HepG2 (cell line): ENCODE data around the gene ARHGAP4. TPM values are rescaled to one million over a fixed set of nuclear protein-coding genes. Genes with fewer than 3 reads are reported as not detected.

ENCODE experiments used
- ATAC-seq: fragments of 200-7000 bp; cut with Tn5 transposase; 3 replicates; pipeline ENCODE4 v1.9.1; 2020; ENCODE audit warnings: mild to moderate bottlenecking, moderate library complexity
- BruUV-seq: library from RNA; stranded (reverse); fragments of 400-500 nt; replicated peaks from 2 replicates; lab custom pipeline; 2021; lab: Mats Ljungman, UMichigan
- CTCF ChIA-PET: fragments of 300-600 bp; formaldehyde crosslinking; extraction: SDS; loops from one replicate; lab custom pipeline; 2021; ENCODE audit warnings: low total read pairs, inconsistent platforms, low intra/inter-chr PET ratio; lab: Yijun Ruan, JAX
- POLR2A ChIA-PET: fragments of 350-600 bp; sonication (Branson Sonifier 250); formaldehyde crosslinking; loops from one replicate; lab custom pipeline; 2020; ENCODE audit warnings: antibody characterized with exemption, inconsistent platforms; lab: Yijun Ruan, JAX
- DNase-seq: peaks from one replicate; pipeline ENCODE4 v3.0.0-alpha.2; 2015; ENCODE audit warnings: low spot score
- FAIRE-seq: peaks from 3 replicates; lab custom pipeline; 2011; peaks lifted over from hg19 to GRCh38; lab: Jason Lieb, UNC
- H2AFZ ChIP-seq: one replicate; pipeline ENCODE4 v1.6.1; 2011; ENCODE audit warnings: low read length, inconsistent platforms
- H3K27ac ChIP-seq: fragments of 300-600 bp; 3 replicates; pipeline ENCODE4 v1.8.0; 2011; ENCODE audit warnings: mixed run types, mild to moderate bottlenecking, mixed read lengths, low read length, inconsistent platforms; ENCODE audit not compliant: insufficient read depth; ENCODE audit errors: extremely low read length
- H3K27me3 ChIP-seq, 2 experiments: fragments of 200-600 bp in 1 of 2; 2 replicates in 1 of 2; 3 replicates in 1 of 2; pipeline versions ENCODE4 v1.6.0 to v1.8.0; 2011; ENCODE audit warnings: low read length in 2 of 2, mild to moderate bottlenecking in 2 of 2, moderate library complexity in 2 of 2, inconsistent platforms in 1 of 2; ENCODE audit not compliant: insufficient read depth in 2 of 2, control insufficient read depth in 1 of 2
- H3K36me3 ChIP-seq, 2 experiments: fragments of 200-600 bp in 1 of 2; replicated peaks in 1 of 2; 2 replicates in 1 of 2; 3 replicates in 1 of 2; pipeline versions ENCODE4 v1.5.1 to v1.8.0; 2011; ENCODE audit warnings: low read length in 2 of 2, inconsistent platforms in 1 of 2; ENCODE audit not compliant: insufficient read depth in 2 of 2, control insufficient read depth in 1 of 2
- H3K4me1 ChIP-seq: 2 replicates; pipeline ENCODE4 v1.5.1; 2012; ENCODE audit warnings: low read length, inconsistent platforms; ENCODE audit not compliant: insufficient read depth
- H3K4me2 ChIP-seq: 2 replicates; pipeline ENCODE4 v1.6.0; 2011; ENCODE audit warnings: low read depth, low read length, inconsistent platforms
- H3K4me3 ChIP-seq, 3 experiments: fragments of 200-600 bp in 1 of 3; sonication (generic), shearing (Covaris generic) in 1 of 3; replicated peaks in 1 of 3; 2 replicates each; pipeline ENCODE4 v1.5.1; 2011 to 2016; ENCODE audit warnings: low read length in 3 of 3, inconsistent platforms in 2 of 3, low read depth in 2 of 3, mild to moderate bottlenecking in 2 of 3, control low read depth in 1 of 3, mixed read lengths in 1 of 3; ENCODE audit not compliant: insufficient read depth in 1 of 3
- H3K79me2 ChIP-seq: one replicate; pipeline ENCODE4 v1.6.1; 2011; ENCODE audit warnings: low read length, inconsistent platforms; ENCODE audit not compliant: insufficient read depth
- H3K9ac ChIP-seq: 2 replicates; pipeline ENCODE4 v1.6.0; 2011; ENCODE audit warnings: mild to moderate bottlenecking, low read depth, low read length, inconsistent platforms; ENCODE audit not compliant: insufficient read depth
- H3K9me3 ChIP-seq: 2 replicates; pipeline ENCODE4 v1.5.1; 2012; ENCODE audit warnings: mild to moderate bottlenecking, low read length
- H4K20me1 ChIP-seq: 2 replicates; pipeline ENCODE4 v1.6.0; 2011; ENCODE audit warnings: inconsistent platforms, mild to moderate bottlenecking, low read length, moderate library complexity; ENCODE audit not compliant: insufficient read depth
- CCAR2 ChIP-seq: fragments of 200-400 bp; formaldehyde crosslinking; optimal IDR thresholded peaks from 2 replicates; pipeline ENCODE3; 2018; ENCODE audit warnings: low read depth, mild to moderate bottlenecking, low read length, moderate library complexity
- DMAP1 ChIP-seq: IDR thresholded peaks from 2 replicates; pipeline ENCODE4 v1.6.1; 2016
- GPN1 ChIP-seq: sonication (generic); formaldehyde crosslinking; IDR thresholded peaks from 2 replicates; pipeline ENCODE4 v1.5.1; 2020; ENCODE audit warnings: missing genetic modification reagents, borderline replicate concordance
- HNRNPK ChIP-seq: fragments of 200-400 bp; formaldehyde crosslinking; IDR thresholded peaks from 2 replicates; pipeline ENCODE4 v1.6.1; 2018; ENCODE audit warnings: low read length, low read depth, moderate library complexity, mild to moderate bottlenecking; ENCODE audit not compliant: poor library complexity, severe bottlenecking
- IKZF1 ChIP-seq: fragments of 450-650 bp; IDR thresholded peaks from 2 replicates; pipeline ENCODE4 v1.7.1; 2016
- KLF11 ChIP-seq: IDR thresholded peaks from 2 replicates; pipeline ENCODE4 v1.6.1; 2016; ENCODE audit warnings: missing compliant biosample characterization
- MYC ChIP-seq: sonication (generic); formaldehyde crosslinking; IDR thresholded peaks from 2 replicates; pipeline ENCODE4 v1.9.0; 2021; ENCODE audit warnings: missing genetic modification reagents, borderline replicate concordance
- NAIF1 ChIP-seq: sonication (generic); formaldehyde crosslinking; IDR thresholded peaks from 2 replicates; pipeline ENCODE4 v1.5.0; 2020; ENCODE audit warnings: mild to moderate bottlenecking, missing genetic modification reagents, borderline replicate concordance
- NR2F1 ChIP-seq, 2 experiments: fragments of 450-650 bp in 1 of 2; formaldehyde crosslinking in 1 of 2; IDR thresholded peaks; 2 replicates each; pipeline versions ENCODE4 v1.5.0 to v1.6.1; 2016 to 2020; ENCODE audit warnings: mild to moderate bottlenecking in 1 of 2, missing compliant biosample characterization in 1 of 2, missing genetic modification reagents in 1 of 2, moderate library complexity in 1 of 2
- NR2F6 ChIP-seq, 2 experiments: IDR thresholded peaks; 2 replicates each; pipeline ENCODE4 v1.6.1; 2016; ENCODE audit warnings: antibody characterized with exemption in 1 of 2, mild to moderate bottlenecking in 1 of 2
- ZNF432 ChIP-seq: sonication (generic); formaldehyde crosslinking; IDR thresholded peaks from 2 replicates; pipeline ENCODE4 v1.5.0; 2020; ENCODE audit warnings: missing genetic modification reagents, mild to moderate bottlenecking, borderline replicate concordance
- ZNF687 ChIP-seq: sonication (generic); formaldehyde crosslinking; IDR thresholded peaks from 2 replicates; pipeline ENCODE4 v1.5.1; 2020; ENCODE audit warnings: mild to moderate bottlenecking, missing genetic modification reagents, moderate library complexity
- ZSCAN30 ChIP-seq: sonication (generic); formaldehyde crosslinking; IDR thresholded peaks from 2 replicates; pipeline ENCODE4 v1.5.0; 2020; ENCODE audit warnings: mild to moderate bottlenecking, missing genetic modification reagents
- WGBS: methylation state at CpG from one replicate; pipeline ENCODE4 v1.1.6; 2017; ENCODE audit warnings: low lambda C conversion rate; 5-methylcytosine and 5-hydroxymethylcytosine counted together
- in situ Hi-C: cut with HindIII; loops from 2 replicates; pipeline ENCODE4 v1.10.0; 2017; ENCODE audit warnings: low pct_unique_long_range_greater_than_20kb; ENCODE audit not compliant: extremely low pct_ligation_motif_present
- intact Hi-C: fragments of 100-400 bp; cut with micrococcal nuclease; formaldehyde crosslinking; loops from one replicate; pipeline ENCODE4 v1.10.0; 2022; ENCODE audit not compliant: unreplicated experiment
- polyA plus RNA-seq, 8 experiments: library from polyadenylated mRNA; depleted of rRNA in 3 of 8; stranded (reverse) in 7 of 8; unstranded in 1 of 8; fragments of >200 nt; fragmentation: Illumina TruSeq in 4 of 8; extraction: Trizol in 4 of 8; gene quantifications; 2 replicates each; pipeline versions ENCODE4 v1.2.1 to v1.2.3, GENCODE V29; 2011 to 2016; ENCODE audit warnings: low read depth in 4 of 8, missing spikeins in 1 of 8, mixed read lengths in 1 of 8; ENCODE audit not compliant: insufficient read depth in 1 of 8
- total RNA-seq, 5 experiments: library from RNA; depleted of rRNA; stranded (reverse); fragments of >200 nt; fragmentation: Illumina TruSeq; extraction: Trizol; gene quantifications; 2 replicates each; pipeline ENCODE4 v1.2.3, GENCODE V29; 2016; ENCODE audit warnings: low read depth in 1 of 5
- TF ChIP-seq, protein P1 (sequence below): sonication (generic); formaldehyde crosslinking; IDR thresholded peaks from 2 replicates; pipeline ENCODE4 v1.9.0; 2022; ENCODE audit warnings: missing genetic modification reagents, mild to moderate bottlenecking, borderline replicate concordance

ARHGAP4 gene
- total and polyA plus RNA-seq, 2 of the 13 experiments (the other 11 are each of a cell fraction or from before 2014, with no cell fraction given): 0.57 to 0.64 TPM

- H4K20me1 ChIP-seq: no peaks in the 10 kb centered on the region
- H3K9me3 ChIP-seq: no peaks in the 10 kb centered on the region
- H3K79me2 ChIP-seq: peaks cover 9% of the 10 kb centered on the region
- ATAC-seq: peak; percentile 62
- in situ Hi-C loops (no loop called here), intact Hi-C loops (no loop called here)
- FAIRE-seq: no peak
- 13% methylated on average over 4 of the region's 32 CpGs for WGBS
- no TSS peak for BruUV-seq
- H2AFZ ChIP-seq: no peak overlapping the region
- ChIA-PET CTCF (no interaction called here), POLR2A (interaction anchor here (0.8 to 2.6 kb wide), 7 partner anchors 9 to 208 kb away, joined by 4 to 20 read pairs (median 5); partner anchors contain the start of genes ARHGAP4, HCFC1 and RENBP)
- no peak overlapping the region for H3K9ac ChIP-seq
- no peaks in the 10 kb centered on the region for H3K27me3 ChIP-seq
- 0 out of 5 replicates have a peak, but pooled peaks cover 0 to 8% of the 10 kb centered on the region in 2 experiments for H3K36me3 ChIP-seq
- peak overlapping the region in 2 of 3 experiments; percentile 49 to 64; a peak in 5 of 6 replicates for H3K4me3 ChIP-seq
- H3K4me1 ChIP-seq: peaks cover 5% of the 10 kb centered on the region; the same call in 1 of the 2 replicates
- peak overlapping the region; percentile 76 for H3K4me2 ChIP-seq
- DNase-seq: no peak
- H3K27ac ChIP-seq: peak overlapping the region; percentile 64
- TF ChIP-seq IKZF1: no peak
- TF ChIP-seq NR2F6 (IDR thresholded peaks at IDR 0.05): peak; percentile 47; the same call in 1 of the 2 replicates
- 0 out of 2 replicates have a peak, but pooled peaks have one; percentile 51 for TF ChIP-seq NR2F6 (CRISPR knock-in tag; IDR thresholded peaks at IDR 0.05)
- TF ChIP-seq CCAR2: no peak
- peak; percentile 24 for TF ChIP-seq HNRNPK
- no peak for TF ChIP-seq NAIF1
- TF ChIP-seq KLF11: no peak
- TF ChIP-seq ZNF432 (CRISPR knock-in tag): no peak
- TF ChIP-seq GPN1: no peak
- peak in 1 of 2 experiments; percentile 55; a peak in 1 of 4 replicates for TF ChIP-seq NR2F1 (CRISPR knock-in tag; IDR thresholded peaks at IDR 0.05)
- peak; percentile 68; the same call in 1 of the 2 replicates for TF ChIP-seq MYC (CRISPR knock-in tag)
- peak; percentile 68 for TF ChIP-seq ZNF687 (CRISPR knock-in tag)
- TF ChIP-seq, protein P1, sequence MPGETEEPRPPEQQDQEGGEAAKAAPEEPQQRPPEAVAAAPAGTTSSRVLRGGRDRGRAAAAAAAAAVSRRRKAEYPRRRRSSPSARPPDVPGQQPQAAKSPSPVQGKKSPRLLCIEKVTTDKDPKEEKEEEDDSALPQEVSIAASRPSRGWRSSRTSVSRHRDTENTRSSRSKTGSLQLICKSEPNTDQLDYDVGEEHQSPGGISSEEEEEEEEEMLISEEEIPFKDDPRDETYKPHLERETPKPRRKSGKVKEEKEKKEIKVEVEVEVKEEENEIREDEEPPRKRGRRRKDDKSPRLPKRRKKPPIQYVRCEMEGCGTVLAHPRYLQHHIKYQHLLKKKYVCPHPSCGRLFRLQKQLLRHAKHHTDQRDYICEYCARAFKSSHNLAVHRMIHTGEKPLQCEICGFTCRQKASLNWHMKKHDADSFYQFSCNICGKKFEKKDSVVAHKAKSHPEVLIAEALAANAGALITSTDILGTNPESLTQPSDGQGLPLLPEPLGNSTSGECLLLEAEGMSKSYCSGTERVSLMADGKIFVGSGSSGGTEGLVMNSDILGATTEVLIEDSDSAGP: 0 out of 2 replicates have a peak, but pooled peaks have one; percentile 14
- peak; percentile 41; the same call in 1 of the 2 replicates for TF ChIP-seq DMAP1 (CRISPR knock-in tag)
- TF ChIP-seq ZSCAN30 (CRISPR knock-in tag): no peak
Observed at GRCh38 chrX:153935326-153935851, 9.3 kb upstream of the ARHGAP4 start.
